IPS-18c (cell line): ENCODE data around the gene AKAP13.

Experiments
- H3K4me3 ChIP-seq: 2 replicates; pipeline ENCODE4 v1.7.0; 2013; ENCODE audit warnings: low read depth, mild to moderate bottlenecking, low read length, moderate library complexity; ENCODE audit not compliant: insufficient read depth
- H3K9me3 ChIP-seq: one replicate; pipeline ENCODE4 v1.6.1; 2013; ENCODE audit warnings: mild to moderate bottlenecking, low read length, moderate library complexity; ENCODE audit not compliant: control insufficient read depth, insufficient read depth

The AKAP13 gene

GRCh38 chr15:85619992-85620689, 239.7 kb downstream of the AKAP13 start:
- H3K4me3 ChIP-seq: no peak overlapping the region

GRCh38 chr15:85620690-85621049, 240.3 kb downstream of the AKAP13 start:
- Histone ChIP-seq H3K4me3 (no peak overlapping the region), H3K9me3 (no peaks in the 10 kb centered on the region)

More at GRCh38 chr15:85619992-85620689, 239.7 kb downstream of the AKAP13 start:
- H3K9me3 ChIP-seq: no peaks in the 10 kb centered on the region

GRCh38 chr15:85621094-85621493, 240.7 kb downstream of the AKAP13 start:
- H3K4me3 ChIP-seq: no peak overlapping the region

GRCh38 chr15:85622221-85622831, 241.9 kb downstream of the AKAP13 start:
- Histone ChIP-seq H3K9me3 (no peaks in the 10 kb centered on the region), H3K4me3 (no peak overlapping the region)

More at GRCh38 chr15:85621094-85621493, 240.7 kb downstream of the AKAP13 start:
- no peaks in the 10 kb centered on the region for H3K9me3 ChIP-seq

- H3K4me3 ChIP-seq: no peak overlapping the region
- H3K9me3 ChIP-seq: no peaks in the 10 kb centered on the region
Measured at GRCh38 chr15:85623315-85624049, 243.1 kb downstream of the AKAP13 start.

- Histone ChIP-seq H3K9me3 (no peaks in the 10 kb centered on the region), H3K4me3 (no peak overlapping the region)
Measured at GRCh38 chr15:85624291-85624801, 243.9 kb downstream of the AKAP13 start.

- Histone ChIP-seq H3K4me3 (no peak overlapping the region), H3K9me3 (no peaks in the 10 kb centered on the region)
Measured at GRCh38 chr15:85625166-85625830, 244.9 kb downstream of the AKAP13 start.

GRCh38 chr15:85625856-85626255, 245.5 kb downstream of the AKAP13 start:
- no peaks in the 10 kb centered on the region for H3K9me3 ChIP-seq
- no peak overlapping the region for H3K4me3 ChIP-seq

GRCh38 chr15:85627213-85627935, 247.0 kb downstream of the AKAP13 start:
- Histone ChIP-seq H3K4me3 (no peak overlapping the region), H3K9me3 (no peaks in the 10 kb centered on the region)

GRCh38 chr15:85630311-85630710, 249.9 kb downstream of the AKAP13 start:
- H3K9me3 ChIP-seq: no peaks in the 10 kb centered on the region
- H3K4me3 ChIP-seq: no peak overlapping the region

- Histone ChIP-seq H3K9me3 (no peaks in the 10 kb centered on the region), H3K4me3 (no peak overlapping the region)
Measured at GRCh38 chr15:85631018-85631417, 250.6 kb downstream of the AKAP13 start.

GRCh38 chr15:85632014-85632413, 251.6 kb downstream of the AKAP13 start:
- Histone ChIP-seq H3K4me3 (no peak overlapping the region), H3K9me3 (no peaks in the 10 kb centered on the region)

- H3K4me3 ChIP-seq: no peak overlapping the region
- H3K9me3 ChIP-seq: no peaks in the 10 kb centered on the region
Measured at GRCh38 chr15:85633859-85634258, 253.5 kb downstream of the AKAP13 start.

- no peaks in the 10 kb centered on the region for H3K9me3 ChIP-seq
- no peak overlapping the region for H3K4me3 ChIP-seq
Measured at GRCh38 chr15:85636351-85636750, 255.9 kb downstream of the AKAP13 start.

GRCh38 chr15:85639752-85640381, 259.5 kb downstream of the AKAP13 start:
- Histone ChIP-seq H3K4me3 (no peak overlapping the region), H3K9me3 (no peaks in the 10 kb centered on the region)

- no peak overlapping the region for H3K4me3 ChIP-seq
- H3K9me3 ChIP-seq: no peaks in the 10 kb centered on the region
Measured at GRCh38 chr15:85642065-85642692, 261.8 kb downstream of the AKAP13 start.
